ENCODE results near the gene PLA2G3.

DNA sequence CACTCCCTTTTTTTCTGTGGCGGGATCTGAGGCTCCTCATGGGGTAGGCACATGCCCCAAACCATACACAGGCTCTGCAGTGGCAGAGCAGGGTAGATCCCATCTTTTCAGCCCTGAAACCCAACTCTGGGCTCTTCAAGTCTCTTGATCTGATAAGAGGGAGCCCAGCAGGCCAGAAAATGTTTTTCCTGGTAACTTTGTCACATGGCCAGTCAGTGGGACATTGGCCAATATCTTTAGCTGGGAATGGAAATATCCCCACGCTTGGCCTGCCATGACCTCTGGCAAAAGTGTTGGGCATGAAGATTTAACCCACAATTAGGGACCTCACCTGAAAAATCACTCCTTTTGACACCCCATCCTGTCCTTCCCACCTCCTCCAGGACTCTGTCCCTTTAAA lies 9.4 kb downstream of the PLA2G3 start:
- no peak for TF ChIP-seq EZH2 (IDR thresholded peaks at IDR 0.05; ENCODE audit: insufficient read depth, poor library complexity, severe bottlenecking)
- no peak for TF ChIP-seq EZH2phosphoT487 (IDR thresholded peaks at IDR 0.05; ENCODE audit: insufficient read depth, low read depth)
